Measurements from ENCODE around the gene ARHGEF16.

DNA sequence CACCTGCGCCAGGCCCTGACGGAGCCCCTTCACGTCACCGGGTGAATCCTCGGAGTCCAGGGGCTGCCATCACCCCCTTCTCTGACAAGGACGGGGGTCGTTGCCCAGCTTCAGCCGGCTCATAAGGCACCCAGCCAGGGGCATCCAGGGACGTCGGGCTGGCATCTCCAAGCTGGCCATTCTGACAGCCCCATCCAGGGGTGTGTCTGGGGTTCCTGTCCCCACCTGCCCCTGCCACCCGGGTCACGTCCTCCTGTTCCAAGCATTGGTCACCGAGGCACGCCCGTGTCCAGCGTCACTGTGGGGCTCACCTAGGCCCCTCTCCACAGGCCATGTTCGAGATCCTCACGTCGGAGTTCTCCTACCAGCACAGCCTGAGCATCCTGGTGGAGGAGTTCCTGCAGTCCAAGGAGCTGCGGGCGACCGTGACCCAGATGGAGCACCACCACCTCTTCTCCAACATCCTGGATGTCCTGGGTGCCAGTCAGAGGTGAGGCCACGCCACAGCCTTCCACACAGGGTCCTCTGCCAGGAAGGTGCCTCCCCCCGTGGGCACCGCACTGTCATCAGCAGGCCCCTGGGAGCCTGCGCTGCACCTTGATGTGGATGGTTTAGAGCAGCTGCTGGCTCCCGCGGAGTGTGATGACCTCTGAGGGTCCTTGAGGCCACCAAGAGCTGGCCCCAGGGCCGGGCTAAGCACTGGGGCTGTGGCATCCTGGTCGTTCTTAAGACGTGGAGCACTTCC lies 14.8 kb downstream of the ARHGEF16 start:
- TF ChIP-seq, protein P1, sequence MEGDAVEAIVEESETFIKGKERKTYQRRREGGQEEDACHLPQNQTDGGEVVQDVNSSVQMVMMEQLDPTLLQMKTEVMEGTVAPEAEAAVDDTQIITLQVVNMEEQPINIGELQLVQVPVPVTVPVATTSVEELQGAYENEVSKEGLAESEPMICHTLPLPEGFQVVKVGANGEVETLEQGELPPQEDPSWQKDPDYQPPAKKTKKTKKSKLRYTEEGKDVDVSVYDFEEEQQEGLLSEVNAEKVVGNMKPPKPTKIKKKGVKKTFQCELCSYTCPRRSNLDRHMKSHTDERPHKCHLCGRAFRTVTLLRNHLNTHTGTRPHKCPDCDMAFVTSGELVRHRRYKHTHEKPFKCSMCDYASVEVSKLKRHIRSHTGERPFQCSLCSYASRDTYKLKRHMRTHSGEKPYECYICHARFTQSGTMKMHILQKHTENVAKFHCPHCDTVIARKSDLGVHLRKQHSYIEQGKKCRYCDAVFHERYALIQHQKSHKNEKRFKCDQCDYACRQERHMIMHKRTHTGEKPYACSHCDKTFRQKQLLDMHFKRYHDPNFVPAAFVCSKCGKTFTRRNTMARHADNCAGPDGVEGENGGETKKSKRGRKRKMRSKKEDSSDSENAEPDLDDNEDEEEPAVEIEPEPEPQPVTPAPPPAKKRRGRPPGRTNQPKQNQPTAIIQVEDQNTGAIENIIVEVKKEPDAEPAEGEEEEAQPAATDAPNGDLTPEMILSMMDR (IDR thresholded peaks at IDR 0.05) = no peak
- TF ChIP-seq EZH2 (IDR thresholded peaks at IDR 0.05; ENCODE audit: borderline replicate concordance, insufficient read depth, low read depth, low read length, poor library complexity, severe bottlenecking) = no peak
